Neural crest cell (in vitro differentiated cells): ENCODE results near the gene CNGB1. TPM values are rescaled to one million over a fixed set of nuclear protein-coding genes. Genes with fewer than 3 reads are reported as not detected.

Experiments
- DNase-seq: peaks from one replicate; pipeline ENCODE4 v3.0.0; 2021; ENCODE audit warnings: low read depth, mixed read lengths, low spot score
- H3K27ac Mint-ChIP-seq: one replicate; pipeline ENCODE4 v1.8.0; 2021; ENCODE audit warnings: mild to moderate bottlenecking, mixed read lengths; ENCODE audit not compliant: unreplicated experiment
- H3K27me3 Mint-ChIP-seq: 2 replicates; pipeline ENCODE4 v1.8.0; 2021; ENCODE audit warnings: low read depth, mild to moderate bottlenecking, mixed read lengths
- H3K36me3 Mint-ChIP-seq: 2 replicates; pipeline ENCODE4 v1.8.0; 2021; ENCODE audit warnings: low read depth, mild to moderate bottlenecking, mixed read lengths
- H3K4me1 Mint-ChIP-seq: 2 replicates; pipeline ENCODE4 v1.8.0; 2021; ENCODE audit warnings: mixed read lengths
- H3K4me3 Mint-ChIP-seq: one replicate; pipeline ENCODE4 v1.8.0; 2021; ENCODE audit warnings: mild to moderate bottlenecking, mixed read lengths
- H3K9me3 Mint-ChIP-seq: 2 replicates; pipeline ENCODE4 v1.8.0; 2021; ENCODE audit warnings: mixed read lengths
- total RNA-seq: library from RNA; stranded (reverse); gene quantifications from 2 replicates; pipeline ENCODE4 v1.2.1, GENCODE V29; 2021
- TF ChIP-seq, protein P1 (sequence below): fragments of 200-600 bp; sonication (generic); conservative IDR thresholded peaks from 2 replicates; pipeline ENCODE4 v1.5.0; 2021; ENCODE audit warnings: antibody characterized with exemption, mild to moderate bottlenecking

CNGB1 gene
- total RNA-seq, 1 donor from 2014 or later: 0.21 TPM

DNA sequence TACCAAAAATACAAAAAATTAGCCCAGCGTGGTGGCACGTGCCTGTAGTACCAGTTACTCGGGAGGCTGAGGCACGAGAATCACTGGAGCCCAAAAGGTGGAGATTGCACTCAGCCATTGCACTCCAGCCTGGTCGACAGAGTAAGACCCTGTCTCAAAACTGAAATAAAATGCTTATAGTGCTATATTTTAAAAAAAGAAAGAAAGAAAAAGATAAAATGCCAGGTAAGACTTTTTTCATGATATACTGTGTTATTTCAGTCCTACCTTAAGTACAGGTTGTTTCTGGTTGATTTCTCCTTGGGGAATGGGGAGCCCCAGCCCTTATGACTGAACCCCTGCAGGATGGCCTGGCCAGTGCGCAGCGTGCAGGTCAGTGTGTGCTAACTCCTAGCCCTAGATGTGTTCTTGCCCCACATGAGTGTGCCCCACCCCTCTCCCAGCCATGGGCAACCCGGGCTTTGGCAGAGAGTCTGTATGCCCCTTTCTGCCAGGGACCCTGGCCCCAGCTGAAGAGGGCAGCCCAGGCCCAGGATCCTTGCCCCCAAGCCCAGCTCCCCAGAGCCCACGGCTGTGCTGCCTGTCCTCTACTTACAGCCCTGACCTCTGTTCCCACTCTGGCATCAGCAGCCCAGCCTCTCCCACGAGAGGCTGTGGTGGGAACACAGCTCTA lies 1.3 kb downstream of the CNGB1 start:
- no peak overlapping the region for H3K27ac Mint-ChIP-seq
- no peak overlapping the region for H3K4me3 Mint-ChIP-seq
- no peaks in the 10 kb centered on the region for H3K9me3 Mint-ChIP-seq
- no peaks in the 10 kb centered on the region for H3K36me3 Mint-ChIP-seq
- TF ChIP-seq, protein P1, sequence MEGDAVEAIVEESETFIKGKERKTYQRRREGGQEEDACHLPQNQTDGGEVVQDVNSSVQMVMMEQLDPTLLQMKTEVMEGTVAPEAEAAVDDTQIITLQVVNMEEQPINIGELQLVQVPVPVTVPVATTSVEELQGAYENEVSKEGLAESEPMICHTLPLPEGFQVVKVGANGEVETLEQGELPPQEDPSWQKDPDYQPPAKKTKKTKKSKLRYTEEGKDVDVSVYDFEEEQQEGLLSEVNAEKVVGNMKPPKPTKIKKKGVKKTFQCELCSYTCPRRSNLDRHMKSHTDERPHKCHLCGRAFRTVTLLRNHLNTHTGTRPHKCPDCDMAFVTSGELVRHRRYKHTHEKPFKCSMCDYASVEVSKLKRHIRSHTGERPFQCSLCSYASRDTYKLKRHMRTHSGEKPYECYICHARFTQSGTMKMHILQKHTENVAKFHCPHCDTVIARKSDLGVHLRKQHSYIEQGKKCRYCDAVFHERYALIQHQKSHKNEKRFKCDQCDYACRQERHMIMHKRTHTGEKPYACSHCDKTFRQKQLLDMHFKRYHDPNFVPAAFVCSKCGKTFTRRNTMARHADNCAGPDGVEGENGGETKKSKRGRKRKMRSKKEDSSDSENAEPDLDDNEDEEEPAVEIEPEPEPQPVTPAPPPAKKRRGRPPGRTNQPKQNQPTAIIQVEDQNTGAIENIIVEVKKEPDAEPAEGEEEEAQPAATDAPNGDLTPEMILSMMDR: no peak
- no peak for DNase-seq
- no peaks in the 10 kb centered on the region for H3K4me1 Mint-ChIP-seq
- no peaks in the 10 kb centered on the region for H3K27me3 Mint-ChIP-seq

DNA sequence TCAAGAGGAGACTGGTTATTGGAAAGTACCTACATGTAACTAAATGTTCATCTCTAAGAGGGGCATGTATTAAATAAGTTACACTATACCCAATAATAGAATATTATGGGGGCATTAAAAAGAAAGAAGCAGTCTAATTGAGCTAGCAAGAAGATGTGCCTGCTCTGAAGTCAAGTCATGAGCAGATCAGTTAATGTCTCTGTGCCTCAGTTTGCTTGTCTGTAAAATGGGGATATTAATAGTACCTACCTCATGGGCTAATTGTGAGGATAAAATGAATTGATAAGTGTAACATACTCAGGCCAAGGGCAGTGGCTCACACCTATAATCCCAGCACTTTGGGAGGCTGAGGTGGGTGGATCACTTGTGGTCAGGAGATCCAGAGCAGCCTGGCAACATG lies 3.0 kb downstream of the CNGB1 start:
- TF ChIP-seq, protein P1: no peak
- no peak for DNase-seq
- H3K27ac Mint-ChIP-seq: no peak overlapping the region
- no peaks in the 10 kb centered on the region for H3K36me3 Mint-ChIP-seq
- H3K9me3 Mint-ChIP-seq: no peaks in the 10 kb centered on the region
- no peak overlapping the region for H3K4me3 Mint-ChIP-seq
- no peaks in the 10 kb centered on the region for H3K27me3 Mint-ChIP-seq
- no peaks in the 10 kb centered on the region for H3K4me1 Mint-ChIP-seq

DNA sequence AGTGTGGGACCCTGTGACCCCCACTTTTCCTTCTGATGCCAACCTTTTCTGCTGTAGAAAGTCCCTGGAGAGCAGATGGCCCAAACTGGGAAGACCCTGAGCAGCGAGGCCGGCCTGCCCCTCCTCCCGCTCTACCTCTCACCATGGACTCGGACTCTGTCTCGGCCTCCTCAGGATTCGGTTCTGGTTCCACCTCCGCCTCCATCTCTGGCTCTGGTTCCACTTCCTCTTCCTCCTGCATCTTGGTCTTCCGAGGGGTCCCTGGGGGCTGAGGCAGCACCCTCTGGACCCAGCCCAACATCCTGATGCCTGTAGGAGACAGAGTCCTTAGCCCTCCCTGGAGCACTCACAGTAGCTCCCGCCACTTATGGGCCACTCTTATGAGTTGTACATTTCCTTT lies 3.9 kb downstream of the CNGB1 start:
- Mint-ChIP-seq H3K4me1 (no peaks in the 10 kb centered on the region), H3K4me3 (no peak overlapping the region), H3K27me3 (no peaks in the 10 kb centered on the region), H3K9me3 (no peaks in the 10 kb centered on the region), H3K27ac (no peak overlapping the region), H3K36me3 (no peaks in the 10 kb centered on the region)
- TF ChIP-seq, protein P1: no peak
- DNase-seq: no peak

- H3K9me3 Mint-ChIP-seq: no peaks in the 10 kb centered on the region
- DNase-seq: no peak
These were observed 4.6 kb downstream of the CNGB1 start for GRCh38 chr16:57966204-57966771.

DNA sequence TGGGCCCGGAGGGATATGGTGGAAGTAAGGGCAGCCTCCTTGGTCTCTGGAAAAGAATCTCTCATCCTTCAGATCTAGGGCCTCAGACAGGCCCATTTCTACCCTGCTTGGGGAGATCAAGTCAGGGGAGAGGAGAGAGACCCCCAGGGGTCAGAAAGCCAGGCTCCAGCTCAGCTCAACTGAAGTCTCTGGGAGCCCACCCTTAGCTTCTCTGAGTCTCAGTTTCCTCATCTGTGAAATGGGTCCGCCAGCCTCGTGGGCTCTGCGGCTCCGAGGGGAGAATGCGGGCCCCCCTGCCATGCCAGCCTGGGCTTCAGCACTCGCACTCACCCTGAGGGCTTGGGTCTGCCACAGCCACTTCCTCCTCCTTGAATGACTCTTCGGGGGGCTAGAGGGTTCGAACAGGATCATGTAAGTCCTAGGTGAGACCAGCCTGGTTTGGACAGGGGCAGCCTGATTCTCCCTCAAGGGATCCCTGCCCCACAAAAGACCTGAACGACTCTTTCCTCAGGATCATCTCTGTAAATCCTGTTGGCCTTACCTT lies 6.7 kb downstream of the CNGB1 start:
- Mint-ChIP-seq H3K9me3 (no peaks in the 10 kb centered on the region), H3K4me1 (no peaks in the 10 kb centered on the region), H3K36me3 (no peaks in the 10 kb centered on the region), H3K27ac (no peak overlapping the region), H3K4me3 (no peak overlapping the region), H3K27me3 (no peaks in the 10 kb centered on the region)
- no peak for DNase-seq
- TF ChIP-seq, protein P1: no peak

More at GRCh38 chr16:57966204-57966771, 4.6 kb downstream of the CNGB1 start:
- Mint-ChIP-seq H3K27me3 (no peaks in the 10 kb centered on the region), H3K27ac (no peak overlapping the region), H3K36me3 (no peaks in the 10 kb centered on the region), H3K4me1 (no peaks in the 10 kb centered on the region), H3K4me3 (no peak overlapping the region)
- TF ChIP-seq, protein P1: no peak
